Measurements from ENCODE around the gene LACTB. TPM values are rescaled to one million over a fixed set of nuclear protein-coding genes. Genes with fewer than 3 reads are reported as not detected.

Gene LACTB
- total RNA-seq, 2 experiments from 2014 or later, result 10.5 to 27.1 TPM

Other genes with a start within 250 kb of the LACTB start
- gene TPM1, start 79.1 kb upstream of the LACTB start, total RNA-seq, result 1 to 10 TPM; 4.1 to 5.5 TPM
- 100 to 1,000 TPM; 192 to 223 TPM for gene RPS27L, start 35.6 kb downstream of the LACTB start, total RNA-seq
- 100 to 1,000 TPM in 1 of 2 experiments, 10 to 100 TPM in 1; 94.8 to 128 TPM for gene RAB8B, start 67.7 kb downstream of the LACTB start, total RNA-seq
- gene APH1B, start 155.7 kb downstream of the LACTB start, total RNA-seq, result 10 to 100 TPM; 12.3 to 13.0 TPM

Data from activated CD8-positive, alpha-beta memory T cell treated with anti-CD3 and anti-CD28 coated beads, Interleukin-2, amount 10 ng/mL, durations not matched to agents 7 days and 5 days (primary cell).